Measurements from ENCODE around the gene RIMS1.

The RIMS1 gene

DNA sequence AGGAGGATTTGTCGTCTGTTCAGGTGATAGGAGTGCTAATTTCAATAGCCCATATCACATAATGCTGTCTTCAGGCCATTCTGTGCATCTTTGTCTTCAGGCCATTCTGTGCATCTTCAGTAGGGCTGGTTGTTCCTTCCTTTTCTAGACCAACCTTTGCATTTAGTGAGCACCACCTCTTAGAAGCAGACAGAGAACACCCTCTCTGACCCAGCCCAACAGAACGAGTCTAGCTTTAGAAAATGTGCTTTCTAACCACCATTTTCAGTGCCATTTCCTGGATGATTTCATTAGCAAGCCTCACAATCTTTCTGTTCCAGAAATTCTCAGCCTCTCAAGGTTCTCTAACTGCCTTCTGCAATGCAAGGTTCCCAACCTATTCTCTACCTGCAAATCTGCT lies 520.2 kb downstream of the RIMS1 start:
- Histone ChIP-seq H3K79me2 (ENCODE audit: low read length) (no peaks in the 10 kb centered on the region), H3K27me3 (replicated peaks; ENCODE audit: insufficient read depth, low read length) (no peaks in the 10 kb centered on the region), H3K4me1 (ENCODE audit: low read length) (peaks cover 10% of the 10 kb centered on the region), H3K4me2 (ENCODE audit: low read depth, low read length) (peak overlapping the region; percentile 25; the same call in 1 of the 2 replicates), H3K9ac (ENCODE audit: low read length) (no peak overlapping the region), H3K9me2 (replicated peaks; ENCODE audit: insufficient read depth, low read length) (no peaks in the 10 kb centered on the region), H2AFZ (ENCODE audit: low read length) (peak overlapping the region; percentile 18; the same call in 1 of the 2 replicates), H3K27ac (ENCODE audit: low read length) (no peak overlapping the region), H3K4me3 (ENCODE audit: low read length) (no peak overlapping the region), H3K36me3 (replicated peaks; ENCODE audit: insufficient read depth, low read length) (no peaks in the 10 kb centered on the region), H3F3A (ENCODE audit: insufficient read depth, low read length) (no peaks in the 10 kb centered on the region; the same call in 1 of the 2 replicates), H4K20me1 (ENCODE audit: insufficient read depth, low read length) (no peaks in the 10 kb centered on the region), H3K9me3 (replicated peaks; ENCODE audit: insufficient read depth, low read length) (no peaks in the 10 kb centered on the region)
- DNase-seq, result peak; percentile 47
- TF ChIP-seq EZH2 (optimal IDR thresholded peaks at IDR 0.05; ENCODE audit: low read depth, low read length) (no peak), EZH2phosphoT487 (IDR thresholded peaks at IDR 0.05; ENCODE audit: low read length) (no peak)
- TF ChIP-seq, protein P1, sequence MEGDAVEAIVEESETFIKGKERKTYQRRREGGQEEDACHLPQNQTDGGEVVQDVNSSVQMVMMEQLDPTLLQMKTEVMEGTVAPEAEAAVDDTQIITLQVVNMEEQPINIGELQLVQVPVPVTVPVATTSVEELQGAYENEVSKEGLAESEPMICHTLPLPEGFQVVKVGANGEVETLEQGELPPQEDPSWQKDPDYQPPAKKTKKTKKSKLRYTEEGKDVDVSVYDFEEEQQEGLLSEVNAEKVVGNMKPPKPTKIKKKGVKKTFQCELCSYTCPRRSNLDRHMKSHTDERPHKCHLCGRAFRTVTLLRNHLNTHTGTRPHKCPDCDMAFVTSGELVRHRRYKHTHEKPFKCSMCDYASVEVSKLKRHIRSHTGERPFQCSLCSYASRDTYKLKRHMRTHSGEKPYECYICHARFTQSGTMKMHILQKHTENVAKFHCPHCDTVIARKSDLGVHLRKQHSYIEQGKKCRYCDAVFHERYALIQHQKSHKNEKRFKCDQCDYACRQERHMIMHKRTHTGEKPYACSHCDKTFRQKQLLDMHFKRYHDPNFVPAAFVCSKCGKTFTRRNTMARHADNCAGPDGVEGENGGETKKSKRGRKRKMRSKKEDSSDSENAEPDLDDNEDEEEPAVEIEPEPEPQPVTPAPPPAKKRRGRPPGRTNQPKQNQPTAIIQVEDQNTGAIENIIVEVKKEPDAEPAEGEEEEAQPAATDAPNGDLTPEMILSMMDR (IDR thresholded peaks at IDR 0.05; ENCODE audit: low read length), result no peak

DNA sequence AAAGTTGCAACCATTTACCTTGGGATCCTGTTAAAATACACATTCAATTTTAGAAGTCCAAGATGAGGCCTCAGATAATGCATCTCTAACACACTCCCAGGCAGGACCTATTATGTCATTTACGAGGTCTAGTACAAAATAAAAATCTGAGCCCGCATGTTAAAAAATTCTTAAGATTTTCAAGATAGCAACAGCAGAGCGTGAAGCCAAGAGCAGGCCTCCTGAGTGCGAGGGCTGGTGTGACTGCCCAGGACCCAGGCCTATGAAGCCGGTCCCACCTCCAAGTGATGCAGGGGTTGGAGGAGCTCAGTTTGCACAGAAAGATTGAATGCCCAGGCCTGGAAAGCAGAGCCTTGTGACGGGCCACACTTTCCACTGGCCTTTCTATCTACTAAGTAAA lies 524.4 kb downstream of the RIMS1 start:
- Histone ChIP-seq H3K79me2 (ENCODE audit: low read length) (no peaks in the 10 kb centered on the region), H3K9me3 (replicated peaks; ENCODE audit: insufficient read depth, low read length) (no peaks in the 10 kb centered on the region), H3K4me1 (ENCODE audit: low read length) (peaks cover 10% of the 10 kb centered on the region), H3K27me3 (replicated peaks; ENCODE audit: insufficient read depth, low read length) (no peaks in the 10 kb centered on the region), H3K4me3 (ENCODE audit: low read length) (no peak overlapping the region), H3K27ac (ENCODE audit: low read length) (no peak overlapping the region), H3K9me2 (replicated peaks; ENCODE audit: insufficient read depth, low read length) (no peaks in the 10 kb centered on the region), H3K4me2 (ENCODE audit: low read depth, low read length) (no peak overlapping the region), H2AFZ (ENCODE audit: low read length) (no peak overlapping the region), H3F3A (ENCODE audit: insufficient read depth, low read length) (no peaks in the 10 kb centered on the region; the same call in 1 of the 2 replicates), H3K9ac (ENCODE audit: low read length) (no peak overlapping the region), H3K36me3 (replicated peaks; ENCODE audit: insufficient read depth, low read length) (no peaks in the 10 kb centered on the region), H4K20me1 (ENCODE audit: insufficient read depth, low read length) (no peaks in the 10 kb centered on the region)
- DNase-seq, result no peak
- TF ChIP-seq, protein P1 (IDR thresholded peaks at IDR 0.05; ENCODE audit: low read length), result no peak
- no peak for TF ChIP-seq EZH2phosphoT487 (IDR thresholded peaks at IDR 0.05; ENCODE audit: low read length)
- no peak for TF ChIP-seq EZH2 (optimal IDR thresholded peaks at IDR 0.05; ENCODE audit: low read depth, low read length)

DNA sequence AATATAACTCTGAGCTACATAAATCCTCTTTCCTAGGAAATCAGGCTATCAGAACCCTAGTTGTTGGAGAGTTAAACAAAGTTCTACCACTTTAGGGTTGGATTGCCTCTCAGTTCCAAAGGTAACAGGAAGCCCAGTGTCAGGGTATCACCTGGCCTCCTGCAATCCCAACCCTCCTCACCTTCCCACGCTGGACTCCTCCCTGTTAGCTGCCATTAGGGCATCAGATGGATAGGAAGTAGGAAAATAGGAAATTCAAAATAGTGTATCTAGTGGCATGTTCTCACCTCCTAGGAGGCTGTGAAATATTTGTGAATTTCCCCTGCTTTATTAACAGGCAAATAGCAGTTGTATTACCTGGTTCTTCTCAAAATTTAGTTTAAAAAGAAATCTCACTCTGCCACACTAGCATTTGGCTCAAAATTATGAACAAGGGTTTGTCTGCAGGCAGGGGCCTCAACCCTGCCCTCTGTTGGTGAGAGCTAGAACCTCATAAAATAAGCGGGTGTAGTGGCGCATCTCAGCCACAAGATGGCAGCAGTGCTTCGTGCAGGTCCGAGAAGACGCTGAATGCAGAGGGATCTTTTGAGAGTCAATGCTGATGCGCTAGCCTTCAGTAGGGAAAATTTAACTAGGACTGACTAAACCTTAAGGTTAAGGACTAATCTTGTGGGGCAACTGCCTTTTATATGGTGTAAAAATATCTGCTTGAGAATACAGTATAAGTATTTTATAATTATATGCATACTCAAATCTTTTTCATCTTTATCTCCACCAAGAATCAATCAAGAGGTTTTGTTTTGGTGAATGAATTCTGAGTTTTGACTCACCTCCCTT lies 525.7 kb downstream of the RIMS1 start:
- DNase-seq, result peak; percentile 66
- Histone ChIP-seq H3K4me1 (ENCODE audit: low read length) (peaks cover under 1% of the 10 kb centered on the region), H3K9me3 (replicated peaks; ENCODE audit: insufficient read depth, low read length) (no peaks in the 10 kb centered on the region), H3K27me3 (replicated peaks; ENCODE audit: insufficient read depth, low read length) (no peaks in the 10 kb centered on the region), H3K4me2 (ENCODE audit: low read depth, low read length) (no peak overlapping the region), H2AFZ (ENCODE audit: low read length) (no peak overlapping the region), H3F3A (ENCODE audit: insufficient read depth, low read length) (no peaks in the 10 kb centered on the region), H3K27ac (ENCODE audit: low read length) (no peak overlapping the region), H4K20me1 (ENCODE audit: insufficient read depth, low read length) (no peaks in the 10 kb centered on the region), H3K79me2 (ENCODE audit: low read length) (no peaks in the 10 kb centered on the region), H3K9ac (ENCODE audit: low read length) (no peak overlapping the region), H3K4me3 (ENCODE audit: low read length) (no peak overlapping the region), H3K36me3 (replicated peaks; ENCODE audit: insufficient read depth, low read length) (no peaks in the 10 kb centered on the region), H3K9me2 (replicated peaks; ENCODE audit: insufficient read depth, low read length) (no peaks in the 10 kb centered on the region)
- TF ChIP-seq, protein P1 (IDR thresholded peaks at IDR 0.05; ENCODE audit: low read length), result peak; percentile 100
- no peak for TF ChIP-seq EZH2phosphoT487 (IDR thresholded peaks at IDR 0.05; ENCODE audit: low read length)
